Tibial artery (tissue), 4 donors: ENCODE data around the gene PXYLP1.

ENCODE experiments used
- DNase-seq, 2 donors: peaks; one replicate each; pipeline ENCODE4 v3.0.0-alpha.2; 2019
- H3K27ac ChIP-seq, 2 donors: fragments of 200-600 bp; sonication (generic) in 1 of 2; 1 replicate in 1 of 2; 2 replicates in 1 of 2; pipeline ENCODE4 v1.5.1; 2018 to 2019; ENCODE audit warnings: mild to moderate bottlenecking in 1 of 2
- H3K27me3 ChIP-seq, 2 donors: fragments of 200-600 bp; sonication (generic) in 1 of 2; one replicate each; pipeline versions ENCODE4 v1.5.1 to v1.6.0; 2016 to 2019
- H3K36me3 ChIP-seq, 3 donors: fragments of 200-600 bp; sonication (generic) in 2 of 3; one replicate each; pipeline ENCODE4 v1.5.1; 2016 to 2019; ENCODE audit warnings: mild to moderate bottlenecking in 2 of 3
- H3K4me1 ChIP-seq, 4 donors: fragments of 200-600 bp; sonication (generic) in 2 of 4; 1 replicate in 3 of 4; 2 replicates in 1 of 4; pipeline ENCODE4 v1.5.1; 2016 to 2019
- H3K4me3 ChIP-seq, 2 donors: fragments of 200-600 bp; sonication (generic) in 1 of 2; 1 replicate in 1 of 2; 2 replicates in 1 of 2; pipeline ENCODE4 v1.5.1; 2018 to 2019; ENCODE audit warnings: mild to moderate bottlenecking in 2 of 2
- H3K9me3 ChIP-seq, 3 donors: fragments of 200-600 bp; sonication (generic) in 1 of 3; one replicate each; pipeline ENCODE4 v1.5.1; 2016 to 2019
- CTCF ChIP-seq, 2 experiments: fragments of 200-600 bp in 1 of 2; fragments of 450-650 bp in 1 of 2; IDR thresholded peaks; one replicate each; pipeline ENCODE4 v1.5.1; 2017 to 2019; ENCODE audit warnings: antibody characterized with exemption in 2 of 2, mild to moderate bottlenecking in 1 of 2, moderate library complexity in 1 of 2
- intact Hi-C: fragments of 100-400 bp; cut with DNase I; formaldehyde crosslinking; loops from one replicate; pipeline ENCODE4 v1.15.0; 2023; ENCODE audit warnings: low total_unique reads

The PXYLP1 gene

GRCh38 chr3:141241616-141242376 is 10.2 kb downstream of the PXYLP1 start:
- intact Hi-C loops, result no loop called here
- Histone ChIP-seq H3K4me3 (no peak overlapping the region), H3K9me3 (no peaks in the 10 kb centered on the region), H3K4me1 (peaks cover 0 to 54% (median 39%) of the 10 kb centered on the region in 4 donors), H3K36me3 (peaks cover 0 to 5% (median 0%) of the 10 kb centered on the region in 3 donors), H3K27ac (peak overlapping the region; percentile 89 to 90), H3K27me3 (no peaks in the 10 kb centered on the region)
- TF ChIP-seq CTCF (IDR thresholded peaks at IDR 0.05), result no peak
- peak; percentile 82 to 96 for DNase-seq

GRCh38 chr3:141242377-141243092 is 10.9 kb downstream of the PXYLP1 start:
- H3K4me3 ChIP-seq, result no peak overlapping the region
- no peak for DNase-seq
- no peaks in the 10 kb centered on the region for H3K27me3 ChIP-seq
- peaks cover 0 to 52% (median 39%) of the 10 kb centered on the region in 4 donors for H3K4me1 ChIP-seq
- H3K27ac ChIP-seq, result peak overlapping the region; percentile 89 to 90
- H3K36me3 ChIP-seq, result peaks cover 0 to 5% (median 0%) of the 10 kb centered on the region in 3 donors
- intact Hi-C loops, result no loop called here
- no peak for TF ChIP-seq CTCF (IDR thresholded peaks at IDR 0.05)
- H3K9me3 ChIP-seq, result no peaks in the 10 kb centered on the region

- intact Hi-C loops, result no loop called here
- TF ChIP-seq CTCF (IDR thresholded peaks at IDR 0.05), result no peak
- no peaks in the 10 kb centered on the region for H3K27me3 ChIP-seq
- DNase-seq, result no peak
- peak overlapping the region; percentile 89 to 90 for H3K27ac ChIP-seq
- peaks cover 0 to 5% (median 0%) of the 10 kb centered on the region in 3 donors for H3K36me3 ChIP-seq
- no peak overlapping the region for H3K4me3 ChIP-seq
- H3K9me3 ChIP-seq, result no peaks in the 10 kb centered on the region
- peaks cover 0 to 45% (median 35%) of the 10 kb centered on the region in 4 donors for H3K4me1 ChIP-seq
Observed at GRCh38 chr3:141243271-141243707, 11.7 kb downstream of the PXYLP1 start.

GRCh38 chr3:141246224-141246957 is 14.8 kb downstream of the PXYLP1 start:
- H3K4me3 ChIP-seq, result no peak overlapping the region
- intact Hi-C loops, result no loop called here
- DNase-seq, result no peak
- peaks cover 0 to 22% (median 19%) of the 10 kb centered on the region in 4 donors for H3K4me1 ChIP-seq
- no peaks in the 10 kb centered on the region for H3K9me3 ChIP-seq
- TF ChIP-seq CTCF (IDR thresholded peaks at IDR 0.05), result no peak
- no peaks in the 10 kb centered on the region for H3K27me3 ChIP-seq
- H3K36me3 ChIP-seq, result peaks cover 0 to 5% (median 0%) of the 10 kb centered on the region in 3 donors
- H3K27ac ChIP-seq, result no peak overlapping the region

GRCh38 chr3:141246958-141247301 is 15.3 kb downstream of the PXYLP1 start:
- Histone ChIP-seq H3K9me3 (no peaks in the 10 kb centered on the region), H3K4me1 (peaks cover 0 to 18% (median 16%) of the 10 kb centered on the region in 4 donors)

More at GRCh38 chr3:141246958-141247301, 15.3 kb downstream of the PXYLP1 start:
- Histone ChIP-seq H3K4me3 (no peak overlapping the region), H3K36me3 (peaks cover 0 to 5% (median 0%) of the 10 kb centered on the region in 3 donors), H3K27me3 (no peaks in the 10 kb centered on the region), H3K27ac (no peak overlapping the region)
- intact Hi-C loops, result no loop called here
- DNase-seq, result no peak
- no peak for TF ChIP-seq CTCF (IDR thresholded peaks at IDR 0.05)
